ENCODE results near the gene FAM13A. TPM values are rescaled to one million over a fixed set of nuclear protein-coding genes. Genes with fewer than 3 reads are reported as not detected.

The FAM13A gene
- total RNA-seq, 1 donor from 2014 or later = 16.8 TPM

- DNase-seq (ENCODE audit: low read depth) = no peak
These were observed 305.5 kb downstream of the FAM13A start for GRCh38 chr4:88751258-88752075.

GRCh38 chr4:88750369-88750768 lies 306.6 kb downstream of the FAM13A start:
- DNase-seq (ENCODE audit: low read depth) = no peak

DNA sequence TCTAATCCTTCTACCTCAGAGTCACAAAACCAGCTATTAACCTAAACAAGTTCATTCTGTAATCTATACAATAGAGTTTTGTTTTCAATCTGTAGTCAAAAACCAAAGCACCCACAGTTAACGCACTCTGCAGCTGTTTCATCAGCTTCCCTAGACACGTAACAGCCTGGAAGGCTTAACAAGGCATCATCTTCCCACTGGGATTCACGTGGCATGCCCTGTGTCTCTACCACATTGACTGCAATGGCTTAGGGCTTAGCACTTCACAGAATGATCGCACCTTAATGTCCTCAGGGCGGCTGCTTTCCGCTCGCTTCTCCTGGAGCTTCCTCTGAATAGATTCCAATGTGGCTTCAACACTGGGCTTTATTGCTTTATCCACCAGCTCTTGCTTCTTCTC lies 309.6 kb downstream of the FAM13A start:
- no peak for DNase-seq (ENCODE audit: low read depth)

- peak; percentile 57 for DNase-seq (ENCODE audit: low read depth)
These were observed 310.8 kb downstream of the FAM13A start for GRCh38 chr4:88746206-88746605.

DNA sequence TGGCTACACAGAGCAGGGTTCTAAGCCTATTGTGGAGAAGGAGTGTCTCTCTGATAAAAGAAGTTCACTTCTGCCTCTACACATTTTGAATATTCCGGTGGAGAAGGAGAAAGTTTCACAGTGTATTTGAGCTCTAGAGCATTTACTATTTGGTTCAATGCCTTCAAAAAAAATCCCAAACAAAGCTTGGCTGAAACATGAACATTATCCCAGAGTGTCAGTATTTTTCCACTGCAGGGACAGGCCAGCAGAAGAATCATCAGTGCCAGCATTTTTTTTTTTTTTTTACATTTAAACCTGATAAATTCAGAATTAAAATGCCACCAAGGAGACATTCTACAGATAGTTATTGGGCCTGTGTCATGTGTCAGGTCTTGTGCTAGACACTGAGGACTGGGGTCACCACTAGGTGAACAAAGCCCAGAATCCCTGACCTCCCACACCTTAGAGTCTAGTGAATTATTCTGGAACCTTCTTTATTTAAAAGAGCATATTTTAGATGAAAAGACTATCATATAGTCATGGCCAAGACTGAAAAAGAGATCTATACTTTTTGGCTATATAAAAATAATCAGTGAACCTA lies 311.3 kb downstream of the FAM13A start:
- DNase-seq (ENCODE audit: low read depth) = peak; percentile 24

DNA sequence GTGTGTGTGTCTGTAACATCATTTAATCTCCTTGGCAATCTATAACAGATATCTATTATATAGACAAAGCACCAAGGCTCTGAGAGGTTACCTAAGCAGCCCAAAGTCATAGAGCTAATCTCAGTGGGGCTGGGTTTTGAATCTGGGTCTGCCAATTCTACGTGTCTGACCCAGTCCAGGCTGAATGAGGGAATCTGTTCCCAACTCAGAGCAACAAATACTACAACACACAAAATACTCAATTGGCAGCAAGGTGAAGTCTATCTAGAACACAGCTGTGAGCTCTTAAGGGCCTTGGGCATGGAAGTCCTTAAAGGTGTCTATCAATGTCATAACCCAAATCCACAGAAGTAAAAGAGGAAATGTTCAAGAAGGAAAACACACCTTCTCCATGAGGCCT lies 311.8 kb downstream of the FAM13A start:
- no peak for DNase-seq (ENCODE audit: low read depth)

DNA sequence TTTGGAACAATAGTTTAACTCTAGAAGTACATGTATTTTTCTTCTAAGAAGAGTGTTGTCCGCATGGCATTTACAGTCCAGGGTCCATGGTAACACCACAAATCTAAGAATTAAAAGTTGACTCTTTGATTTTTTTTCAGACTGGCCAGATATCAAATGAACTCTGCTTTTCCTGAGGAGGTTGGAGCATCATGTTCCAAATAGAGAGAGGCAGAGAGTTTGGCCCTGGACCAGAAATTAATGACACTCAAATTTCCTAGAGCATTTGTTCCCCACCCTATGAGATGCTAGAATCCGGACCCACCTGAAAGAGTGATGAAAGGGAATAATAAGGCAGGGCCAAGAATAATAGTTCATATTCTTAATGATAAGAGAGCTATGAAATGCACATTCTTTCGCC lies 312.4 kb downstream of the FAM13A start:
- DNase-seq (ENCODE audit: low read depth) = no peak

GRCh38 chr4:88743696-88744095 lies 313.3 kb downstream of the FAM13A start:
- peak; percentile 57 for DNase-seq (ENCODE audit: low read depth)

DNA sequence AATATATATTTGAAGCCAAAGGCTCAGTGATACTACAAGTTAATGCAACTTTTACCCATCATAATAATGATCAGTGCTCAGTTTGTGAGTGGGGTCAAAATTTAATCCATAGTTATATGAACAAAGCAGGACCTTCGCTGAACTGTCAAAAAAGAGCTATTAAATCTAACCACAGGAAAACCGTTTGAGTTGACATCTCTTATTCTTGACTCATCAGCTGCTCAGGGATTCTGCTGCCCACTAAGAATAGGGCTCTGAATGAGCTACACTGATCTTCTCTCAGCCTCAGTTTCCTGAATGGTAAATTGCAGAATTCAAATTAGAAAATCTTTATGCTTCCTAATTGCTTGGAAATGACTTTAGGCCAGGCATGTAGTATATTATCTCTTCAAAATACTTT lies 314.4 kb downstream of the FAM13A start:
- DNase-seq (ENCODE audit: low read depth) = no peak

DNA sequence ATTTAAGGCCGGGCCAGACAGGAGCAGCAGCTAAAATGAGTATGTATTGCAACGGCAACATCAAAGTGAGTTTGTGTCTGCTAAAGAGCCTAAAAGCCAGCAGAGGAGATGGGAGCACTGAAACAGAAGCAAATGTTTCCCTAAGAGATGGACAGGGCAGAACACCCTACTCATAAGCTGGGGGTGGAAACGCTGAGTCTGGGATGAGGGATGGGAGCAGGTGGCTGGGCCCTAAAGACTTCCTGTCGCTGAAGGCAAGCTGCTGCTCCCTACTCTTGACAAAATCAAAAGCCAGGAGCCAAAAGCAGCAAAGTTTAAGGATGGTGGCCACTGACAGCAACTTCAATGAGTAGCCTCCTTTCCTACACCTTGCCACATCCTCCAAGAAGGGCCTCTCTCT lies 318.8 kb downstream of the FAM13A start:
- peak; percentile 96 for DNase-seq (ENCODE audit: low read depth)

DNA sequence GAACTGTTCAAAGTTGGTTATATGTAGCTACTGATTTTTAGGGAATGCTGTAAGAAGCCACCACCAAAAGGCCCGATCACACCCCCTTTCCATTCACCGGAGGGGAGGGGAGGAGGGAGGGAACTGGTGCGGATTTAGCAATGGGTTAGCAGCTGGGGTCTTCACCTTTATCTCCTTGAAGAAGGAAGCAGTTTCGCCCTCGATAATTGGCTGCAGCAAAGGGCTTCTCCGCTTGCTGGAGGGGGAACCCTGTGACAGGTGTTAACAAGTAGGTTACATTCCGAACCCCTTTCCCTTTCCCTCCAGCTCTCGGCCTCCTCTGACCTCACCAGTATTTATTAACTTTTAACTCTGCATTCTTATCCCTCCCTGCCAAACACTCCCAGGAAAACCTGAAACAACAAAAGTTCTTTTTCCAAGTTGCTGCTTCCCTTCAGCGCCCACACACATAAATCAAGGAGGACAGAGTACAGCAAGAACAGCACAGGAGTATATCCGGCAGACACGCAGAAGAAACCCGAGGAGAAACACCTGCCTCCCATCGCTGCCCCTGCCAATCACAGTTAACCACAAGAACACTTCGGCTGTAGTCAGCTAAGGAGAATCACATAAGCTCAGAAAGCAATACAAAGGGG lies 319.6 kb downstream of the FAM13A start:
- peak; percentile 97 for DNase-seq (ENCODE audit: low read depth)

DNA sequence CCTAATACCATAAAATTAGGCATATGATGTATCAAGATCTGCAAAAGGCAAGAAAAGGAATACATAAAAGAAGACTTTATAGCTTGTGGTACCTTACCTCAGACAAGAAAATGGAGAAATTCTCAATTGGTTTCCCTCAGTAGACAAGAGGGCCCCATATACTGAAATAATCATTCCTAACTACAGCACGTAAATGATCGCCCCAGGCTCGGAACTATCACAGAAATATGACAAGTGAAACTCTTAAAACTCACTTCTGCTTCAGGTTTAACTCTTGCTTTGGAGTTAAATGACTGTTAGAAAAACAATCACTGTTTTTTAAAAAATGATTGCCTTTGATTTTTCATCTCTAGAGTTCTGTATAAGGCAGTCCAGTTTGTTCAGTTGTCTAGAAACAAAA lies 320.7 kb downstream of the FAM13A start:
- peak; percentile 19 for DNase-seq (ENCODE audit: low read depth)

DNA sequence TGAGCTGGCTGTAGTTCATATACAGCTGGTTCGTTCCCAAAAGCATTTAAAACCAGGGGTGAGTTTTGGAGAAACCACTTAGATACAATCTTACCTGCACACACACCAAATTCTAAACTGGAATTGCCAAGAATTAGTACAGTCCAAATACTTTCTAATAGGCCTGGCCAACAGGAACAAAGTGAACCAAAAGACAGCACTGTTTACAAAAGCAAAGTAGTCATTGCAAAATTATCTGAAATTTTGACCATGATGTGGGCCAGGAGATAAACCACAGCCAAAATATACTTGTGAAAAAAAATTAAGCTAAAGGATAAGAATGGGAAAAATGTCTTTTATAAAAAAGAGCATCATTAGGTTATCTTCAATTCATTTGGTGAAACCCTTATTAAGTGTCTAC lies 321.4 kb downstream of the FAM13A start:
- no peak for DNase-seq (ENCODE audit: low read depth)

GRCh38 chr4:88734403-88734949 lies 322.5 kb downstream of the FAM13A start:
- DNase-seq (ENCODE audit: low read depth) = no peak

GRCh38 chr4:88732714-88733368 lies 324.1 kb downstream of the FAM13A start:
- DNase-seq (ENCODE audit: low read depth) = no peak

DNA sequence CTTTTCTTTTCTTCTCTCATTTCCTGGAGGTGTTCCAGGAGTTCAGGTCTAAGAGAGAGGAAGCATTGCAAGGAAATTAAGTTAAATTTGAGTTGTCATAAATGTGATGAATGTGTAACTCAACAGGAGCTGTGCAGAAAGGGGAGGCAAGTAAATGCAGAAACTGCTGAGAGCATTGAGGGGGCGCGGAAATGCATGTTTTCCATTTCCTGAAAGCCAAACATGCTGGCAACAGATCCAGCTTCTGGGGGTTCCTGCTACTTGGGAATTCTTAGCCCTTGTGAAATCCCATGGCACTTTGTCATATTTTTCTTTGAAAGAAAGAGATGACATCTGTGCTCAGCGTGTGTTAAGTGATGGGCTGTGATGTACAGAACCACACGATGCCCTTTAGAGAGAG lies 325.6 kb downstream of the FAM13A start:
- DNase-seq (ENCODE audit: low read depth) = no peak

DNA sequence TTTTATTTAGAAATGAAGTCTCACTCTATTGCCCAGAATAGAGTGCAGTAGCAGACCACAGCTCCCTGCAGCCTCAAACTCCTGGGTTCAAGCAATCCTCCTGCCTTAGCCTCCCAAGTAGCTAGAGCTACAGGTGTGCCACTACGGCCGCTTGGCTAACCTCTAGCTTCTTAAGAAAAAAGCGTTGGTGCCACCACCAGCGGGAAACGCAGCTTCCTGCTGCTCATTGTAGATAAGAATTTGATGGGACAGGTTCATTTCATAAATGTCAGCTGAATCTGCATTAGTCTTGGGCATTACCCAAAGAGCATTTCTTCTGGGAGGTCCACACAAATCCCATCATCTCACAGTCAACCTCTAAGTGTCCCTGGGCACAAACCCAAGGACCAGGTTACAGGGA lies 326.2 kb downstream of the FAM13A start:
- DNase-seq (ENCODE audit: low read depth) = no peak

DNA sequence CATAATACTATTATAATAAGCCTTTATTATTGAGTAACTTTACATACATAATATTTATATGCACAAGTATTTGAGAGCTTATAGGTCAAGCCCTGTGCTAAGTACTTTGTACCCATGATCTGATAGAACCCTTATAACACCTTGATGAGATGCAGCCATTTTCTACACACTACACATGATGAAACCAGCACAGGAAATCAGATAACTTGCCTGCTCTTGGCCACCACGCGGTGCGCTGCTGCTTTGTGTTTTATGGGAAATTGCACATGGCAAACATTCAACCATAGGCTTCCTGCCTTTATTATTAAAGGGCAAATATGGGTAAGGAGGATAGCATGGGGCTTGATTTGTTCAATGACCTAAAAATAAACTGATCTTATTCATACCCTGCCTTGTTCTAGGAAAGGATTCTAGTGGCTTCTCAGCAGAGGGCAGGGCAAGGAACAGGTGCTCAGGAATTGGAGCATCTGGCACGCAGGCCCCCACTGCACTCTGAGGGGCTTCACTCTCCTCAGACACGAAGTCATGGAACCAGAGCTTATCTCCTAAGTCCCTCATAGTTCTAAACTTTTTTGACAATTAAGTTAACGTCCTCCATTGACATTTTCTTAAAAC lies 327.7 kb downstream of the FAM13A start:
- DNase-seq (ENCODE audit: low read depth) = peak; percentile 75

DNA sequence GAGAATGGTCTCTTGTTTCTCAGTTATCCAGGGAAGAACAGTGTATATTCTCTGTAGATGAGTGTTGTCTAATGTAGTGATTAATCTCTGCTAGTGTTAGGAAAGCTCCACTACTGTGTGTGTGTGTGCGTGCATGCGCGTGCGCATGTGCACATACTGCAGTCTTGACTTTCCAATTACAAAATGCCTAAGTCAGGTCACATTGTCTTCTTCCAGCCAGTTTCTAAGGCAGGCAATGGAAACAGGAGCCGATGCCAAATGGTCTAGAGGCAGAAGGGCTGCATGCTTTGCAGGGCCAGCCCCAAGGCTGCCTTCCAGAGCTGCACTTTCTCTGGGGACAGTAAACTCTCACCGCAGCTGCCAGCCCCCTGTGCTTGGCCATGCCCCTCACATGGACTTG lies 328.8 kb downstream of the FAM13A start:
- peak; percentile 21 for DNase-seq (ENCODE audit: low read depth)

DNA sequence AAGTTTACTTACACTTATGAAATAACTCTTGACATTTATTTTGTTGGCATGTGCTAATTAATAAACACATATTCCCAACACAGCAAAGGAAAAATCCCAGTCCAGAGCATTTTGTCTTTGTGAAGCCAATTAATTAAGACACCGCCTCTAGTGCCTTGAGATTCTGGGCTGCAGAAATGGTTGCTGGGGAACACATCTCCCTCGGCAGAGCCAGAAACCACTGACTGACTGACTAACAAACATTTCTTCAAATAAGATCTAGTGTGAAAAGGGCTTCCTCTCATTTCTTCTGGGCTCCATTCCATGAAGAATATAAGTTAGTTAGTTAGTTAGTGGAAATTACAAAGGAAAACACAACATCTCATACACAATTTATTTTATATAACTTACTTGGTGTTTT lies 331.0 kb downstream of the FAM13A start:
- no peak for DNase-seq (ENCODE audit: low read depth)

GRCh38 chr4:88725143-88725542 lies 331.8 kb downstream of the FAM13A start:
- DNase-seq (ENCODE audit: low read depth) = no peak

All from myocyte (in vitro differentiated cells).